H4 (cell line): ENCODE measurements around the gene GPLD1. TPM values are rescaled to one million over a fixed set of nuclear protein-coding genes. Genes with fewer than 3 reads are reported as not detected.
"Not testable (repeated sequence)": the region's sequence is repeated elsewhere in the genome, so short reads cannot be mapped to it uniquely, and the experiment has no call there.

Experiments used
- DNase-seq: peaks from one replicate; pipeline ENCODE4 v3.0.0-alpha.2; 2015; ENCODE audit warnings: low spot score
- total RNA-seq: library from RNA; depleted of rRNA; stranded (reverse); fragments of >200 nt; shearing (Covaris generic); gene quantifications from 2 replicates; pipeline ENCODE4 v1.2.3, GENCODE V29; 2014

Gene GPLD1
- total RNA-seq, 1 experiment from 2014 or later = 0.08 TPM

DNA sequence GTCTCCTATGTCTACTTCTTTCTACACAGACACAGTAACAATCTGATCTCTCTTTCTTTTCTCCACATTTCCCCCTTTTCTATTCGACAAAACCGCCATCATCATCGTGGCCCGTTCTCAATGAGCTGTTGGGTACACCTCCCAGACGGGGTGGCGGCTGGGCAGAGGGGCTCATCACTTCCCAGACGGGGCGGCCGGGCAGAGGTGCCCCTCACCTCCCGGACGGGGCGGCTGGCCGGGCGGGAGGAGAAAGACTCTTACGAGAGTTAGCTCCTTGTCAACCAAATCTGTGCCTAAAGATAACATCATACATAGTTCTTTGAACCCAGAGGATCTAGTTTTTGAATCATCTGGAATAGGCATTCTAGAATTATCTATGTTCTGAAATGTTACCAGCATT is 74.8 kb downstream of the GPLD1 start:
- DNase-seq = not testable (repeated sequence)

- no peak for DNase-seq
These were observed 77.1 kb downstream of the GPLD1 start for GRCh38 chr6:24412294-24412693.

DNA sequence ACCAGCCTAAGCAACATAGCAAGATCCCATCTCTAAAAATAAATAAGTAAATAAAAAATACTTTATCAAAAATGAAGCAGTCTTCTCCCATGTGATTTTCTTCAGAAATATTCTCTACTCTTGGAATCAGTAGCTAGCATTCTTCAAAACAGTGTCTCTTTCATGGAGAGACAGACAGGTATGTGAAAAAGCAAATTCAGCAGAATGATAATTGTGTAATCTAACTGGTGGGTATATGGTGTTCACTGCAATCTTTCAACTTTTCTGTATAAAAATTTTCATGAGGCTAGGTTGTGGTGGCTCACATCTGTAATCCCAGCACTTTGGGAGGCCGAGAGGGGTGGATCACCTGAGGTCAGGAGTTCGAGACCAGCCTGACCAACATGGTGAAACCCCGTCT is 78.8 kb downstream of the GPLD1 start:
- no peak for DNase-seq

GRCh38 chr6:24408719-24409410 is 80.5 kb downstream of the GPLD1 start:
- DNase-seq = no peak

DNA sequence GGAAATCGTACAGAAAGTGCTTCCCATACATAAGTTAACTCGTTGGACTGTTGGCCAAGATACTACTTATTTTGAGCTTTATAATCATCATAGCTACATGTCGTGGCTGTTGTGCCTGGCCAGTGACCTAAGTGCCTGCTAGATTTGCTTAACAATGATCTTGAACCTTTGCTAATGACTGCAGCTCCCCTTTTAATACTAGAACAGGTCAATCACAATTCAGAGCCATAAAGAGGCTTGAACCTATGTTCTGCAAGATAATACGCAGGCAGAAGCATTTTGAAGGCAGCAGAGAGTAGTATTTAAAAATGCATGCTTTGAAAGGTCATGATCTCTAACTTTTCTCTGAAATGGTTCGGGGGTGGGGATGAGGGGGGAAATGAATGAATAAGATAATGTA is 84.1 kb downstream of the GPLD1 start:
- DNase-seq = no peak

- no peak for DNase-seq
These were observed 85.9 kb downstream of the GPLD1 start for GRCh38 chr6:24403501-24403824.

DNA sequence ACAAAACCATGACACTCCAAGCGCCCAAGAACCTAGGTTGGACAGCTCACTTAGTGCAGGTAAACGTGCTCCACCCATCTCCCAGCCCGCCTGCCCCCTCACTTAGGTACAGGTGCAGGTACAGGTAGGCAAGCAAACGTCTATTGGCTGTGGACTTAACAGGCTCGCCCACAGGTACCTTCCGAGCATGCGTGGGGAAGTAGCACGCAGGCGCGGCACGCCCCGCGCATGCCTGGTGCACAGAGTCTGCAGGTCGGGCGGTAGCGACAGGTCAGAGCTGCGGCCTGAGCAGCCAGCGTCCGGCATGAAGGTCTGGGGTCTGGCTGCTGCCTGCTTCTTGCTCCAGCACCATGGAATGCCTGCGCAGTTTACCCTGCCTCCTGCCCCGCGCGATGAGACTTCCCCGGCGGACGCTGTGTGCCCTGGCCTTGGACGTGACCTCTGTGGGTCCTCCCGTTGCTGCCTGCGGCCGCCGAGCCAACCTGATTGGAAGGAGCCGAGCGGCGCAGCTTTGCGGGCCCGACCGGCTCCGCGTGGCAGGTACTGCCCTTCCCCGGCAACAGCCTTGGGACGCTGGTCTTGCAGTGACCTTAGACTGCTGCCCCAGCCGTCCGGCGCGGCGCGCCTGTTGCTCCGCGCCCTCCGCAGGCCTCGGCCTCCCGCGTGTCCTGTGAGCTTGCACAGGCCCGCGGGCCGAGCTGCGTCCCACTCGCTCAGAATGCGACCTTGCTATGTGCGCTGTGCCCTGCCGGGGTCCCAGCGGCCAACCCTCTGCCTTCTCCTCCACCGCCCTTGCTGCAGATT is 86.5 kb downstream of the GPLD1 start, which contains the start of gene MRS2:
TSS of gene MRS2 (plus strand) at position 240 of the 804 bp plus-strand sequence. CDS start at position 351, 111 bp downstream.
- DNase-seq = peak; percentile 71

DNA sequence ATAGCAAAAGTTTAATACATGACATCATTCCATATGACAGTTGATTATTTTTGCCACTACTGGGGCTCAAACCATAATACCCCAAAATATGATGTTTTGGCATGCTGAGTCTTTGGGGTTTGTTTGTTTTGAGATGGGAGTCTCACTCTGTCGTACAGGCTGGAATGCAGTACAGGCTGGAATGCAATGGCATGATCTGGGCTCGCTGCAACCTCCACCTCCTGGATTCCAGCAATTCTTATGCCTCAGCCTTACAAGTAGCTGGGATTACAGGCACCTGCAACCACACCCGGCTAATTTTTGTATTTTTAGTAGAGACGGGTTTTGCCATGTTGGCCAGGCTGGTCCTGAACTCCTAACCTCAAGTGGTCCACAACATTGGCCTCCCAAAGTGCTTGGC is 87.9 kb downstream of the GPLD1 start:
- no peak for DNase-seq

GRCh38 chr6:24400045-24401039 is 89.0 kb downstream of the GPLD1 start:
- DNase-seq = not testable (repeated sequence)

DNA sequence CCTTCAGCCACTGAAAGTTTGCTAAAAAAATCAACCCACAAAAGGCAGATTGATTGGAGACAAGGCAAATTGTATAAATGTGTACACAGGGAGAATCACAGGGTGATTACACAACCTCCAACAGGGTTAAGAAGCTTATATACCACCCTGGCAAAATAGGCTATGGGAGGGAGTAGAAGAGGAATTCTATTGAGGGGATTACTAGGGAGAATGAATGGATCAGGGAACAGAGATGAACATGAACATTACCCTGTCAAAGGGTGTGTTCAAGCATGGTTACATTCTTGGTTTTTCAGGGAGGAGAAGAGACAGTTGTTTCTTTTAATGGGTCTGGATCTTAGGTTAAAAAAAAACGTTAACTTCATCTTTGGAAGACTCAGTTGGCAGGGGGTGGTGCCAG is 91.7 kb downstream of the GPLD1 start:
- DNase-seq = no peak

GRCh38 chr6:24396824-24397223 is 92.6 kb downstream of the GPLD1 start:
- DNase-seq = no peak

- DNase-seq = peak; percentile 37
These were observed 94.5 kb downstream of the GPLD1 start for GRCh38 chr6:24394780-24395437.

- DNase-seq = no peak
These were observed 95.2 kb downstream of the GPLD1 start for GRCh38 chr6:24394061-24394779.

GRCh38 chr6:24391756-24392405 is 97.5 kb downstream of the GPLD1 start:
- DNase-seq = no peak

- no peak for DNase-seq
These were observed 98.2 kb downstream of the GPLD1 start for GRCh38 chr6:24391208-24391607.

GRCh38 chr6:24387818-24388217 is 101.6 kb downstream of the GPLD1 start:
- no peak for DNase-seq

DNA sequence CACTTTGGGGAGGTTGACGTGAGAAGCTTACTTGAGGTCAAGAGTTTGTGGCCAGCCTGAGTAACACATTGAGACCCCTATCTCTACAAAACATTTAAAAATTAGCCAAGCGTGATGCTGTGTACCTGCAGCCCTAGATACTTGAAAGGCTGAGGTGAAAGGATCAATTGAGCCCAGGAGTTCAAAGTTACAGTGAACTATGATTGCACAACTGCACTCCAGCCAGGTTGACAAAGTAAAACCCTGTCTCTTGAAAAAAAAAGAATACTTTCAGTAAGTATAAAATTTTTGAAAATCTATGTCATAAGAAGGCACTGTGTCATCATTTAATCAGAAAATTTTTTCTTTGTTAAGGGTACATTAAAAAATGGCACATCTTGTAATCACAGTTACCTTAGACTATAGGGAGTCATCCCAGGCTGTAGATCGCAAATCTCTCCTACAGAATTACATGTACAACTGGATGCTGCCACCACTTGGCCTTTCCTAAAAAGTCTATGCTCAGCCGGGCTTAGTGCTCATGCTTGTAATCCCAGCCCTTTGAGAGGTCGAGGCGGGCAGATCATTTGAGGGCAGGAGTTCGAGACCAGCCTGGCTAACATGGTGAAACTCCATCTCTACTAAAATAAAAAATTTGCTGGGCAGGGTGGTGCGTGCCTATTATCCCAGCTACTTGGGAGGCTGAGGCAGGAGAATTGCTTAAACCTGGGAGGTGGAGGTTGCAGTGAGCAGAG is 103.7 kb downstream of the GPLD1 start:
- no peak for DNase-seq

DNA sequence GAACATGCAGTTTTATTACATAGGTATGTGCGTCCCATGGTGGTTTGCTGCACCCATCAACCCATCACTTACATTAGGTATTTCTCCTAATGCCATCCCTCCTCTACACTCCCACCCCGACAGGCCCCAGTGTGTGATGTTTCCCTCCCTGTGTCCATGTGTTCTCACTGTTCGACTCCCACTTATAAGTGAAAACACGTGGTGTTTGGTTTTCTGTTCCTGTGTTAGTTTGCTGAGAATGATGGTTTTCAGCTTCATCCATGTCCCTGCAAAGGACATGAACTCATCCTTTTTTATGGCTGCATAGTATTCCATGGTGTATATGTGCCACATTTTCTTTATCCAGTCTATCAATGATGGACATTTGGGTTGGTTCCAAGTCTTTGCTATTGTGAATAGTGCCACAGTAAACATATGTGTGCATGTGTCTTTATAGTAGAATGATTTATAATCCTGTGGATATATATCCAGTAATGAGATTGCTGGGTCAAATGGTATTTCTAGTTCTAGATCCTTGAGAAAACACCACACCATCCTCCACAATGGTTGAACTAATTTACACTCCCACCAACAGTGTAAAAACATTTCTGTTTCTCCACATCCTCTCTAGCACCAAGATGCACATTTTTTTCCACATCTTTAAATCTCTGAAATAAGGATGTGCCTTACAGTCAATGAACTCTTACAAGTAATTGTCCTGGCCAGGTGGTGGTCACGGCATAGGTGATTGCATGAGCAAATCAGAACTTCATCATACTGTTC is 104.8 kb downstream of the GPLD1 start:
- DNase-seq = not testable (repeated sequence)
